Mesendoderm (in vitro differentiated cells): ENCODE data around the gene BFSP1.

Experiments
- DNase-seq: peaks from one replicate; pipeline ENCODE4 v3.0.0; 2013
- H2AK5ac ChIP-seq: 2 replicates; pipeline ENCODE4 v1.6.1; 2013; ENCODE audit warnings: low read length, inconsistent platforms
- H2BK120ac ChIP-seq: 2 replicates; pipeline ENCODE4 v1.6.1; 2013; ENCODE audit warnings: low read depth, mild to moderate bottlenecking, low read length, moderate library complexity, mixed read lengths
- H2BK15ac ChIP-seq: replicated peaks from 2 replicates; pipeline ENCODE4 v1.6.1; 2013; ENCODE audit warnings: low read depth, mild to moderate bottlenecking, moderate library complexity
- H2BK5ac ChIP-seq: 2 replicates; pipeline ENCODE4 v1.6.1; 2013; ENCODE audit warnings: low read length, inconsistent platforms
- H3K18ac ChIP-seq: 2 replicates; pipeline ENCODE4 v1.6.1; 2013; ENCODE audit warnings: mild to moderate bottlenecking, low read length, mixed read lengths
- H3K23ac ChIP-seq: one replicate; pipeline ENCODE4 v1.6.1; 2013; ENCODE audit warnings: low read length
- H3K27ac ChIP-seq: 2 replicates; pipeline ENCODE4 v1.5.1; 2013; ENCODE audit warnings: low read depth, mild to moderate bottlenecking, inconsistent platforms, low read length, moderate library complexity
- H3K27me3 ChIP-seq: 2 replicates; pipeline ENCODE4 v1.6.1; 2013; ENCODE audit warnings: low read length, control low read depth, mild to moderate bottlenecking, inconsistent platforms; ENCODE audit not compliant: insufficient read depth, poor library complexity
- H3K36me3 ChIP-seq: 2 replicates; pipeline ENCODE4 v1.6.1; 2013; ENCODE audit warnings: low read length, inconsistent platforms; ENCODE audit not compliant: control insufficient read depth, insufficient read depth
- H3K4ac ChIP-seq: one replicate; pipeline ENCODE4 v1.6.1; 2013; ENCODE audit warnings: low read depth, mild to moderate bottlenecking, low read length, moderate library complexity
- H3K4me1 ChIP-seq: 2 replicates; pipeline ENCODE4 v1.6.1; 2013; ENCODE audit warnings: low read depth, low read length, inconsistent platforms; ENCODE audit not compliant: control insufficient read depth
- H3K4me2 ChIP-seq: 2 replicates; pipeline ENCODE4 v1.6.1; 2013; ENCODE audit warnings: low read length
- H3K4me3 ChIP-seq: 2 replicates; pipeline ENCODE4 v1.5.1; 2013; ENCODE audit warnings: mild to moderate bottlenecking, low read length
- H3K56ac ChIP-seq: one replicate; pipeline ENCODE4 v1.6.1; 2013; ENCODE audit warnings: low read length
- H3K79me1 ChIP-seq: 2 replicates; pipeline ENCODE4 v1.6.1; 2013; ENCODE audit warnings: low read length, inconsistent platforms
- H3K79me2 ChIP-seq: 2 replicates; pipeline ENCODE4 v1.6.1; 2013; ENCODE audit warnings: mild to moderate bottlenecking, low read length; ENCODE audit not compliant: control insufficient read depth, insufficient read depth
- H3K9ac ChIP-seq: 2 replicates; pipeline ENCODE4 v1.6.1; 2013; ENCODE audit warnings: low read length, inconsistent platforms
- H4K5ac ChIP-seq: one replicate; pipeline ENCODE4 v1.6.1; 2013; ENCODE audit warnings: low read length
- H4K8ac ChIP-seq: one replicate; pipeline ENCODE4 v1.6.1; 2013; ENCODE audit warnings: low read depth, mild to moderate bottlenecking, control low read depth, low read length, moderate library complexity
- WGBS: extraction: QIAGEN DNeasy Blood & Tissue Kit; methylation state at CpG from one replicate; pipeline ENCODE4 v1.1.7; 2013; ENCODE audit warnings: low lambda C conversion rate, missing lambda C conversion rate; ENCODE audit not compliant: insufficient coverage; ENCODE audit errors: extremely low coverage; 5-methylcytosine and 5-hydroxymethylcytosine counted together

BFSP1 gene

DNA sequence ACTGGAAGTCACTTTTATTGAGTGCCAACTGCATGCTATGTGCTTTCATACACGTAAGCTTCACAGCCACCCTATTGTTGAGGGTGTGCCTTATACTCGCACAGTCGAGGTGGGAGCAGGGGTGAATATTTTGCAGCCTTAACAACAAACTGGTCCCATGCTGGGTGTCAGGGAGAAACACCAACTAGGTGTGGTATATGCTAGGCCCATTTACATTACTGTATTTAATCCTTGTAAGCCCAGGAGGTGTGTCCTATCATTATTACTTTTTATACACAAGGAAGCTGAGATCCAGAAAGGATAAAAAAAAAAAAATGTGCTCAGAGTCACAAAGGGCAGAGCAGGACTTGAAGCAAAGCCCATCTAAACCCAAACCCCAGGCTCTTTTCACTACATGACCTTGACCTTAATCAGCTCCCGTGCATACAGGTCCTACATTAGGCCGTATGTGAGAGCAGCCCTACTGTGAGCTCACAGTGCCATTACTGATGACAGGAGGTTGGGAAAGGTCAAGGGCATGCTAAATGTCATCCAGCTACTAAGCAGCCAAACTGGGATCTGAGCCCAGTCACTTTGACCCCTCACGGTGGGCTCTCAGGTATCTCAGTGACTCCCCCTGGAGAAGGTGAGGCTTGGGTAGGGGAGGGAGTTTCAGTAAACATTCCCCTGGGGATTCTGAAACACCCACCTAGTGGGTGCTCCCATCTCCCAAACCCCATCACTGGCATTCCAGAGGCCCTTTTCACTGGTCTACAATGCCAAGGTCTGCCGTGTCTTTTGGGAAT is 61.7 kb downstream of the BFSP1 start:
- Histone ChIP-seq H2BK15ac (no peak overlapping the region), H3K9ac (no peak overlapping the region), H2AK5ac (no peak overlapping the region), H3K4me3 (no peak overlapping the region), H3K79me2 (no peaks in the 10 kb centered on the region), H3K18ac (no peak overlapping the region), H3K4me2 (no peak overlapping the region), H3K79me1 (no peaks in the 10 kb centered on the region), H3K27ac (no peak overlapping the region), H3K27me3 (no peaks in the 10 kb centered on the region), H3K4ac (no peak overlapping the region), H2BK120ac (no peak overlapping the region), H3K4me1 (no peaks in the 10 kb centered on the region), H2BK5ac (no peak overlapping the region), H4K5ac (no peak overlapping the region), H3K56ac (no peak overlapping the region), H4K8ac (no peak overlapping the region), H3K36me3 (no peaks in the 10 kb centered on the region), H3K23ac (no peak overlapping the region)
- no CpG with 5 or more reads among the region's 7 CpGs for WGBS
- DNase-seq = no peak

DNA sequence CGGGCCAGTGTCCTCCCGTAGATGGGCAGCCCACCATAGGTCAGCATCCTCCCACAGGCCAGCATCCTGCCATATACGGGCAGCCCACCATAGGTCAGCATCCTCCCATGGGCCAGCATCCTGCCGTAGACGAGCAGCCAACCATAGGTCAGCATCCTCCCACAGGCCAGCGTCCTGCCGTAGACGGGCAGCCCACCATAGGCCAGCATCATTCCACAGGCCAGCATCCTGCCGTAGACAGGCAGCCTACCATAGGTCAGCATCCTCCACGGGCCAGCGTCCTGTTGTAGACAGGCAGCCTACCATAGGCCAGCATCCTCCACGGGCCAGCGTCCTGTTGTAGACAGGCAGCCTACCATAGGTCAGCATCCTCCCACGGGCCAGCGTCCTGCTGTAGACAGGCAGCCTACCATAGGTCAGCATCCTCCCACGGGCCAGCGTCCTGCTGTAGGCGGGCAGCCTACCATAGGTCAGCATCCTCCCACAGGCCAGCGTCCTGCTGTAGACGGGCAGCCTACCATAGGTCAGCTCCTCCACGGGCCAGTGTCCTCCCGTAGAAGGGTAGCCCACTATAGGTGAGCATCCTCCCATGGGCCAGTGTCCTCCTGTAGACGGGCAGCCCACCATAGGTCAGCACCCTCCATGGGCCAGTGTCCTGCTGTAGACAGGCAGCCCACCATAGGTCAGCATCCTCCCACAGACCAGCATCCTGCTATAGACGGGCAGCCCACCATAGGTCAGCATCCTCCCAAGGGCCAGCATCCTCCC is 62.9 kb downstream of the BFSP1 start:
- no peak for DNase-seq
- no peak overlapping the region for H3K9ac ChIP-seq
- H2BK5ac ChIP-seq = no peak overlapping the region
- no peak overlapping the region for H2BK120ac ChIP-seq
- no peak overlapping the region for H2AK5ac ChIP-seq
- H2BK15ac ChIP-seq = no peak overlapping the region
- no peaks in the 10 kb centered on the region for H3K27me3 ChIP-seq
- H3K4me1 ChIP-seq = no peaks in the 10 kb centered on the region
- no peak overlapping the region for H3K4me3 ChIP-seq
- no peak overlapping the region for H3K27ac ChIP-seq
- no peak overlapping the region for H4K8ac ChIP-seq
- no peaks in the 10 kb centered on the region for H3K79me1 ChIP-seq
- H3K56ac ChIP-seq = no peak overlapping the region
- no peaks in the 10 kb centered on the region for H3K36me3 ChIP-seq
- no peak overlapping the region for H4K5ac ChIP-seq
- WGBS = no CpG with 5 or more reads among the region's 24 CpGs
- H3K4ac ChIP-seq = no peak overlapping the region
- H3K79me2 ChIP-seq = no peaks in the 10 kb centered on the region
- no peak overlapping the region for H3K4me2 ChIP-seq
- H3K23ac ChIP-seq = no peak overlapping the region
- no peak overlapping the region for H3K18ac ChIP-seq

DNA sequence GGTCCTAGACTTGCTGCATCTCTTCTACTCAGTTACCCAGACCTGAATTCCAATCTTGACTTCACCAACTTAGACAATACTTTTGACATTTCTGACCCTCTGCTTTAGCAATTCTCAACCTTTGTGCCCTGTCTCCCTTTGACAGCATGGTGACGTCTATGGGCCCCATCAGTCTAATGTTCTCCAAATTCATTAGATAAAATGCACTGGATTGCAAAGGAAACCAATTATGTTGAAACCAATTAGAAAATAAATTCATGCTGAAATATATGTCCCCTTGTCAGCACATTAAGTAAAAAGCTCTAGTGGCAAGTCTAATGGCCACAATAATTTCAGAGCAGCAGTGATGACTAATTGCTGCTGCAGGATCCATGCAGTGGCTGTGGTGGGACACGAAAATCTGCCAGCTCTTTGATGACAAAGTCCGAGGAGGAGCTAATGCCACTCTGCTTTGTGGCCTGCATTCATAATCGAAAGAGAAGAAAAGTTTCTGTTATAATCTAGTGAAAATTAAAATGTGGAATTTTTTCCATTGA is 64.0 kb downstream of the BFSP1 start:
- Histone ChIP-seq H2AK5ac (no peak overlapping the region), H3K36me3 (no peaks in the 10 kb centered on the region), H3K18ac (no peak overlapping the region), H3K79me1 (no peaks in the 10 kb centered on the region), H4K5ac (no peak overlapping the region), H3K4me1 (no peaks in the 10 kb centered on the region), H3K79me2 (no peaks in the 10 kb centered on the region), H2BK5ac (no peak overlapping the region), H3K23ac (no peak overlapping the region), H2BK120ac (no peak overlapping the region), H3K4ac (no peak overlapping the region), H4K8ac (no peak overlapping the region), H3K4me3 (no peak overlapping the region), H3K27ac (no peak overlapping the region), H3K4me2 (no peak overlapping the region), H2BK15ac (no peak overlapping the region), H3K27me3 (no peaks in the 10 kb centered on the region), H3K56ac (no peak overlapping the region), H3K9ac (no peak overlapping the region)
- no peak for DNase-seq
- WGBS = no CpG with 5 or more reads among the region's 4 CpGs

DNA sequence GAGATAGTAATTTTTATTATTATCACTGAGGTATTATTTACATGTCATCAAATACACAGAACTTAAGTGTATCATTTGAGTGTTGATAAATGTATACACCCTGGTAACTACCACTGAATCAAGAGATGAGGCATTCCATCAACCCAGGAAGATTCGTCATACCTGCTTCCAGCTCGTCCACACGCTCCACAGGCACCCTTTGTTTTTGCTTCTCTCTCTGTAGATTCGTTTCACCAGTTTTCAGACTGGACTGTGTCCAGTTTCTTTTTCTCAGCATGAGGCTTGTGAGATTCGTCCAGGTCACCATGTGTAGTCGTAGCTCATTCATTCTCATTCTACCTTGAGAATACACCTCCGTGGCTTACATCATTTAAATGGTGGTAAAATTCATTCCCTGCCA is 64.5 kb downstream of the BFSP1 start:
- no peak overlapping the region for H2BK15ac ChIP-seq
- no peaks in the 10 kb centered on the region for H3K79me1 ChIP-seq
- no peak overlapping the region for H3K9ac ChIP-seq
- H3K36me3 ChIP-seq = no peaks in the 10 kb centered on the region
- no peak for DNase-seq
- no peak overlapping the region for H2BK5ac ChIP-seq
- H2AK5ac ChIP-seq = no peak overlapping the region
- no peak overlapping the region for H4K8ac ChIP-seq
- H3K4ac ChIP-seq = no peak overlapping the region
- H3K27me3 ChIP-seq = no peaks in the 10 kb centered on the region
- WGBS = no CpG with 5 or more reads among the region's 7 CpGs
- H3K18ac ChIP-seq = no peak overlapping the region
- H3K4me3 ChIP-seq = no peak overlapping the region
- no peak overlapping the region for H3K56ac ChIP-seq
- H4K5ac ChIP-seq = no peak overlapping the region
- H3K4me1 ChIP-seq = no peaks in the 10 kb centered on the region
- H3K4me2 ChIP-seq = no peak overlapping the region
- H2BK120ac ChIP-seq = no peak overlapping the region
- no peaks in the 10 kb centered on the region for H3K79me2 ChIP-seq
- no peak overlapping the region for H3K27ac ChIP-seq
- H3K23ac ChIP-seq = no peak overlapping the region

DNA sequence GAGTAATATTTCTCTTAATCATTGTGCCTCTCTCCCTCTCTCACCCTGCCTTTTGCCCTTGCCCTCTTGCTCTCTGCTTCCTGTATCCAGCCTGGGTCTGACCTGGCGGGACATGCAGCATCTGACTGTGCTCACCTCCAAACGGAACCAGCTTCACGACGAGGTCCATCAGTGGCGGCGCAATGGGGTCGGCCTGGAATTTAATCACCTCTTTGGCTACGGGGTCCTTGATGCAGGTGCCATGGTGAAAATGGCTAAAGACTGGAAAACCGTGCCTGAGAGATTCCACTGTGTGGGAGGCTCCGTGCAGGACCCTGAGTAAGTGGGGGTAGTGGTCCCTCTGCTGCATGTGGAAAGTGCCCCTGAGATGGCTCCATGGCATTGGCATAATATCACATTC is 65.9 kb downstream of the BFSP1 start:
- no peak overlapping the region for H4K8ac ChIP-seq
- DNase-seq = no peak
- H2BK120ac ChIP-seq = no peak overlapping the region
- no peak overlapping the region for H3K23ac ChIP-seq
- H2BK15ac ChIP-seq = no peak overlapping the region
- H3K4me1 ChIP-seq = no peaks in the 10 kb centered on the region
- H4K5ac ChIP-seq = no peak overlapping the region
- H3K27me3 ChIP-seq = no peaks in the 10 kb centered on the region
- H3K79me2 ChIP-seq = no peaks in the 10 kb centered on the region
- no CpG with 5 or more reads among the region's 10 CpGs for WGBS
- H3K79me1 ChIP-seq = no peaks in the 10 kb centered on the region
- H3K27ac ChIP-seq = no peak overlapping the region
- H3K18ac ChIP-seq = no peak overlapping the region
- H2AK5ac ChIP-seq = no peak overlapping the region
- H3K36me3 ChIP-seq = no peaks in the 10 kb centered on the region
- no peak overlapping the region for H2BK5ac ChIP-seq
- no peak overlapping the region for H3K56ac ChIP-seq
- H3K4me3 ChIP-seq = no peak overlapping the region
- H3K4me2 ChIP-seq = no peak overlapping the region
- H3K9ac ChIP-seq = no peak overlapping the region
- H3K4ac ChIP-seq = no peak overlapping the region
